ENCODE measurements around the gene CCNI2.

The CCNI2 gene

GRCh38 chr5:132746954-132747615, at the start of gene CCNI2:
TSS of gene CCNI2 (plus strand) at chr5:132747426. CDS start at chr5:132747496, 70 bp downstream.
- DNase-seq = no peak

- DNase-seq = no peak
These were observed 42.4 kb upstream of the CCNI2 start for GRCh38 chr5:132704875-132705274.

DNA sequence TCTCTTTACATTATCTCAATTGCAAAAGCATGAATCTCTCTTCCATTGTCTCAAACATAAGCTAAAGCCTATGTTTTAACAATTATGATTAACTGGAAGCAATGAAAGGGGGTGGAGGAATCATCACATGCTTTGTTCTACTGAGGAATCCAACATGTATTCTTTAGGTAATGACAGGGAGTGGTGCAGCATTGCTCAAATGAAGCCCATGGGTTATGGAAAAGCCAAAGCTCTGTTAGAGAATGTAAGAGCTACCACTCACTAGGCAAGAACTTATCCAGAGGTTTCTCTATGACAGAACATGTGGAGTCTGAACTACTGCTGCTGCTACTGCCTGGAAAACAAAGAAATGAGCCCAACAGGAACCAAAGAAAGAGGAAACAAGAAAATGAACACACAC, 38.6 kb upstream of the CCNI2 start:
- no peak for DNase-seq

GRCh38 chr5:132714456-132715307, 32.5 kb upstream of the CCNI2 start:
- no peak for DNase-seq

DNA sequence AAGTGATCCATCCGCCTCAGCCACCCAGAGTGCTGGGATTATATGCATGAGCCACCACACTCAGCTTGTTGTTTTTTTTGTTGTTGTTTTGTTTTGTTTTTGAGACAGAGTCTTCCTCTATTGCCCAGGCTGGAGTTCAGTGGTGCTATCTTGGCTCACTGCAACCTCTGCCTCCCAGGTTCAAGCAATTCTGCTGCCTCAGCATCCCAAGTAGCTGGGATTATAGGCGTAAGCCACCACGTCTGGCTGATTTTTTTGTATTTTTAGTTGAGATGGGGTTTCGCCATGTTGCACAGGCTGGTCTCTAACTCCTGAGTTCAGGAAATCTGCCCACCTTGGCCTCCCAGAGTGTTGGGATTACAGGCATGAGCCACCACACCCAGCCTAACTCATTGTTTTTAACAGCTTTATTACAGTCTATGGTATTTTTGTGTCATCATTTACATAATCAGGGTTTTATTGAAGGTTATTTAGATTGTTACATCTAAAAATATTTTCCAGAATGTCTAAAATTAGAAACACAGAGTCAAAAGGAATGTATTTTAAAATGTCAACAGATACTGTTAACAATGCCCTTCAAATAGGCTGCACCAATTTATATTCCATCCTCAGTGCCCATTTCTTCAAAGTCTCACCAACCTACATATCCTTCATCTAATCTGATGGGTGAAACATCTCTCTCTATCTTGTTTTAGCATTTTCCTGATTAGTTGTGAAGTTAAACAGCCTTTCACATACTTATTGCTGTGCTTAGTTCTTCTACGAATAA, 28.5 kb upstream of the CCNI2 start:
- no peak for DNase-seq

- DNase-seq = no peak
These were observed 21.5 kb upstream of the CCNI2 start for GRCh38 chr5:132725745-132726144.

GRCh38 chr5:132729896-132730295, 17.3 kb upstream of the CCNI2 start:
- DNase-seq = no peak

DNA sequence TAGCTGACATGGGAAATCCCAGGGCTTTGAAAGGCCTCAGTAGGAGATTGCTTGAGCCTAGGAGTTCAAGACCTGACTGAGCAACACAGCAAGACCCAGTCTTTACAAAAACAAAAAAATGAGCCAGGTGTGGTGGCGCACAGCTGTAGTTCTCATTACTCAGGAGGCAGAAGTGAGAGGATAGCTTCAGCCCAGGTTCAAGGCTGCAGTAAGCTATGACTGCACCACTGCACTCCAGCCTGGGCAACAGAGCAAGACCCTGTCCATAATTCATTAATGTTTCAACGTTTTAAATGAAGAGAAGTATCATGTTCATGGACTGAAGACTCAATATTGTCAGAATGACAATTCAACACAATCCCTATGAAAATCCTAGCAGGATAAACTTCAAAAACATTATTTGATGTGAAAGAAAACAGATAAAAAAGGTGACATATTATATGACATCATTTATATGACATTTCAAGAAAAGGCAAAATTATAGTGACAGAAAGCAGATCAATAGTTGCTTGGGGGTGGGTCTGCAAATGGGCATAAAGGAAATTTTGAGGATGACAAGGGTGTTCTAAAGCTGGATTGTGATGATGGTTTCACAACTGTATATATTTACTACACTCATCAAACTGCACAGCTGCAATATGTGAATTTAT, 13.6 kb upstream of the CCNI2 start:
- no peak for DNase-seq

DNA sequence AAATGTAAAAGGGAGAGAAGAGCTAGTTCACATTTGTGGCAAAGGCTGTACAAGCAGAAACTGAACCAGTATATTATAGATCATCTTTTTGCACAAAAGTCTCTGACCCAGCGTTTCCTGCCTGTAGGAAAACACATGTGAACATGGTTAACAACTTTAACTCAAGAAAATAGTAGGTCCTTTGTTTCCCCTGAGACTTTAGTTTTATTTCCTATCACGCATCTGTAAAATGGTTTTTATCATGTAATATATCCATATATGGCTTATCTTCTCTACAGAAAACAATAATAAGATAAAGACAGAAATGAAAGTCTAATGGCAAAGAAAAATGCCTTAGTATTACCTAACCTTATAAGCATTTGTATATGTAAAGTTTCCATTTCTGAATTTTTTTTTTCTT, 12.5 kb upstream of the CCNI2 start:
- no peak for DNase-seq

GRCh38 chr5:132736853-132737833, 10.1 kb upstream of the CCNI2 start, which contains the start of gene KIF3A:
TSS of gene KIF3A (minus strand) at chr5:132737546. CDS start at chr5:132737419, 127 bp downstream.
- DNase-seq = peak; percentile 94 to 99

- no peak for DNase-seq
These were observed 9.1 kb upstream of the CCNI2 start for GRCh38 chr5:132737982-132738681.

DNA sequence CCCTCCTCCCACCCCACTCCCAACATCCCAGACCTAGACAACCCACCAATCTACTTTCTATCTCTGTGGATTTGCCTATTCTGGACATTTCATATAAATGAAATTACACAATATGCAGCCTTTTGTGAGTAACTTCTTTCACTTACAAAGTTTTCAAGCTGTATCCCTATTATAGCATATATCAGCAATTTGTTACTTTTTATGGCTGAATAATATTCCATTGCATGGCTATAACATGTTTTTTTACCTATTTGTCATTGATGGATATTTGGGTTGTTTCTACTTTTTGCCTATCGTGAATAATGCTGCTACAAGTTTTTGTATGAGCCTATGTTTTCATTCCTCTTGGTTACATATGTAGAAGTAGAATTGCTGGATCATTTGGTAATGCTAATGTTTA, 8.0 kb upstream of the CCNI2 start:
- no peak for DNase-seq

- no peak for DNase-seq
These were observed 5.1 kb upstream of the CCNI2 start for GRCh38 chr5:132742158-132742557.

DNA sequence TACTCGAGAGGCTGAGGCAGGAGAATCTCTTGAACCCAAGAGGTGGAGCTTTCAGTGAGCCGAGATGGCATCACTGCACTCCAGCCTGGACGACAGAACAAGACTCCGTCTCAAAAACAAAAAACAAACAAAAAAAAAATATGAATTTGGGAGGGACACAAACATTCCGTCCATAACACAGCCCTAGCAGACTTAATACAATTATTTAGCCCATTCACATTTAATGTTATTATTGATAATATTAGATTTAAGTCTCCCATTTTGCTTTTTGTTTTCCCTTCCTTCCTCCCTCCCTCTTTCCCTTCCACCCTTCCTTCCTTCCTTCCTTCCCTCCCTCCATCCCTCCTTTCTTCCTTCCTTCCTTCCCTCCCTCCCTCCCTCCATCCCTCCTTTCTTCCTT, 4.6 kb upstream of the CCNI2 start:
- DNase-seq = no peak

GRCh38 chr5:132744659-132745058, 2.6 kb upstream of the CCNI2 start:
- DNase-seq = no peak

GRCh38 chr5:132746592-132746953, 653 bp upstream of the CCNI2 start:
- no peak for DNase-seq

DNA sequence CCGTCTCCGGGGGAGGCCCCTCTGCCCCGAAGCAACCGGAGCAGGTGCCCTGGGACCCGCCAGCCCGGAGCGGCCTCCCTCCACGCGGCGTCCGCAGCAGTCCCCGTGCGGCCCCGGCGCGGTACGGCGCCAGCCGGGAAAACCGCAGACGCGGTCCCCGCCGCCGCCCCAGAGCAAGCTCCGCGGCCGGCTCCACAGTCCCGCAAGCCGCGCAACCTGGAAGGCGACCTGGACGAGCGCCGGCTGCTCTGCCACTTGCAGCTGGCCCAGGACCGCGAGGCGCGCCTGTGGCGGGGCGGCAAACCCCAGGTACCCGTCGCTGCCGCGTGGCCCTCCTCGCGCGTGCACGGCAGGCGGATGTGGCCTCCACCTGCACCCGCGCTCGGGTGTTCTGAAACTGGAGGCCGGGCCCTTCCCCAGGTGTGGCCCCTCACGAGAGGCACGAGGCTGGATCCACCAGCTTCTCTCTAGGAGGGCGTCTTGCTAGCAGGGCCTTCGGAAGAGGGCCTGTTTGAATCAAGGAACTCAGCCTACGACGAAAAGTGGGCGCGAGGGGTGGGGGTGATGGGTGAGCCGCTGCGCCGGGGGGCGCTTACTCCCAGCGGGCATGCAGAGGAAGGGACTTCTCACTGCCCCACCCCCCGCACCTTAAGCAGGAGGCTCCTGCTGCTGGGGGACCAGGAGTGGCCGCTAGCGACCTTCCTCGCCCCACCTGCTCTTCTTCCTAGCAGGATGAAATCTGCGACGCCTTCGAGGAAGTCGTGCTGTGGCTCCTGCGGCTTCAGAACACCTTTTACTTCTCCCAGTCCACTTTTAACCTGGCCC, 602 bp downstream of the CCNI2 start:
- no peak for DNase-seq

DNA sequence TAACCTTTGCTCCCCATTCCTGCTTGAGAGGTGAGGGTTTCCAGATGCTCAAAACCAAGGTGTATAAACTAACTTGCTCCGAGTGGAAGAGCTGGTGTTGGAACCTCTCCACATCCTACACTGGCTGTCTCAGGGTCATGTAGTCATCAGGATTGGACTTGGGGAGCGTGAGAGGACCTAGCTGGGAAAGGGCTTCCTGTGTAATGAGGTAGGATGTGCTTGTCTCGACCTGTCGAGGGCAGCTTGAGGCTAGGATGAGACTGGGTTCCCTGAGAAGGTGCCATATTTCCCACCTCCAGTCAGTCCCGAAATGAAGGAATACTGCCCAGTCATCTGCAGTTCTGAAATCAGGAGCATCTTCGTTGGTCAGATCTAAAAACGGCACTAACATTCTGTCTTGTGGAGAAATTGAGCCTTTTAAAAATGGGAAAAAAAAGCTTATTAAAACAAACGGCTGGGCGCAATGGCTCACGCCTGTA, 1.3 kb downstream of the CCNI2 start:
- DNase-seq = no peak

DNA sequence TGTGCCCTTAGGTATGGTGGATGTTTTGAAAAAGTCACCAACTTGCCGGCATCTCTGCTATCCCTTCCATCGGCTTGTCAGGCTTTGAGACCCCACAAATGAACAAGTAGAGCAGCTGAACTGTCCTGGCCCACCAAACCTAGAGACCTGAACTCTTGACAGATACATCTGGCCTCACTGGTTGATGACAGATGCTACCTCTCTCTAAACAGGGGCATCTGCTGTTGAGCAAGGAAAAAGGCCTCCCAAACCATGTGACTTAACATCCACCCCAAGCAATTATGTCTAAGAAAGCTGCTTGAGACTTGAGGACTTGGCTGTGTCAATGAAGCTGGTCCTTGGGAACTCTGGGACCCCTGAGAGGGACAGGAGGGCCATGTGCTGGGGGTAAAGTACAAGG, 2.3 kb downstream of the CCNI2 start:
- no peak for DNase-seq
